Measurements from ENCODE around the gene PTN.

PTN gene

GRCh38 chr7:137304624-137305235 lies 38.8 kb downstream of the PTN start:
- Mint-ChIP-seq H3K27me3 (no peaks in the 10 kb centered on the region), H3K4me1 (ENCODE audit: low read depth in 2 of 2) (no peaks in the 10 kb centered on the region), H3K9me3 (peaks cover 0 to 7% of the 10 kb centered on the region in 2 donors), H3K27ac (no peak overlapping the region), H3K4me3 (no peak overlapping the region), H3K36me3 (ENCODE audit: insufficient read depth) (no peaks in the 10 kb centered on the region)
- DNase-seq, result no peak
- no peak for ATAC-seq (replicated peaks)

- Mint-ChIP-seq H3K27ac (no peak overlapping the region), H3K4me1 (ENCODE audit: low read depth in 2 of 2) (no peaks in the 10 kb centered on the region), H3K36me3 (ENCODE audit: insufficient read depth) (no peaks in the 10 kb centered on the region), H3K27me3 (no peaks in the 10 kb centered on the region), H3K9me3 (peaks cover 0 to 7% of the 10 kb centered on the region in 2 donors), H3K4me3 (no peak overlapping the region)
- ATAC-seq (replicated peaks), result no peak
- DNase-seq, result no peak
Observed at GRCh38 chr7:137304165-137304564, 39.4 kb downstream of the PTN start.

- Mint-ChIP-seq H3K9me3 (peaks cover 6 to 15% of the 10 kb centered on the region in 2 donors), H3K27ac (no peak overlapping the region), H3K4me3 (no peak overlapping the region), H3K36me3 (ENCODE audit: insufficient read depth) (no peaks in the 10 kb centered on the region), H3K4me1 (ENCODE audit: low read depth in 2 of 2) (no peaks in the 10 kb centered on the region), H3K27me3 (no peaks in the 10 kb centered on the region)
- DNase-seq (no peak), ATAC-seq (replicated peaks) (no peak)
Observed at GRCh38 chr7:137302081-137302480, 41.5 kb downstream of the PTN start.

GRCh38 chr7:137298464-137298794 lies 45.1 kb downstream of the PTN start:
- no peak for ATAC-seq (replicated peaks)

GRCh38 chr7:137297551-137298463 lies 45.7 kb downstream of the PTN start:
- no peak for ATAC-seq (replicated peaks)
- no peak overlapping the region for H3K27ac Mint-ChIP-seq
- peaks cover 7 to 13% of the 10 kb centered on the region in 2 donors for H3K9me3 Mint-ChIP-seq
- no peaks in the 10 kb centered on the region for H3K27me3 Mint-ChIP-seq
- no peaks in the 10 kb centered on the region for H3K4me1 Mint-ChIP-seq (ENCODE audit: low read depth in 2 of 2)
- H3K4me3 Mint-ChIP-seq, result no peak overlapping the region
- no peak for DNase-seq
- H3K36me3 Mint-ChIP-seq (ENCODE audit: insufficient read depth), result no peaks in the 10 kb centered on the region

More at GRCh38 chr7:137298464-137298794, 45.1 kb downstream of the PTN start:
- no peak for DNase-seq
- peaks cover 7 to 13% of the 10 kb centered on the region in 2 donors for H3K9me3 Mint-ChIP-seq
- no peaks in the 10 kb centered on the region for H3K4me1 Mint-ChIP-seq (ENCODE audit: low read depth in 2 of 2)
- H3K36me3 Mint-ChIP-seq (ENCODE audit: insufficient read depth), result no peaks in the 10 kb centered on the region
- H3K4me3 Mint-ChIP-seq, result no peak overlapping the region
- no peak overlapping the region for H3K27ac Mint-ChIP-seq
- H3K27me3 Mint-ChIP-seq, result no peaks in the 10 kb centered on the region

GRCh38 chr7:137296576-137296975 lies 47.0 kb downstream of the PTN start:
- H3K9me3 Mint-ChIP-seq, result peaks cover 14 to 15% of the 10 kb centered on the region in 2 donors
- no peak overlapping the region for H3K27ac Mint-ChIP-seq
- H3K27me3 Mint-ChIP-seq, result no peaks in the 10 kb centered on the region
- no peaks in the 10 kb centered on the region for H3K36me3 Mint-ChIP-seq (ENCODE audit: insufficient read depth)
- ATAC-seq (replicated peaks), result no peak
- no peak overlapping the region for H3K4me3 Mint-ChIP-seq
- DNase-seq, result no peak
- no peaks in the 10 kb centered on the region for H3K4me1 Mint-ChIP-seq (ENCODE audit: low read depth in 2 of 2)

GRCh38 chr7:137295739-137296324 lies 47.7 kb downstream of the PTN start:
- no peaks in the 10 kb centered on the region for H3K27me3 Mint-ChIP-seq
- ATAC-seq (replicated peaks) (no peak), DNase-seq (no peak)
- H3K27ac Mint-ChIP-seq, result no peak overlapping the region
- H3K9me3 Mint-ChIP-seq, result peaks cover 12 to 14% of the 10 kb centered on the region in 2 donors
- no peaks in the 10 kb centered on the region for H3K4me1 Mint-ChIP-seq (ENCODE audit: low read depth in 2 of 2)
- H3K36me3 Mint-ChIP-seq (ENCODE audit: insufficient read depth), result no peaks in the 10 kb centered on the region
- H3K4me3 Mint-ChIP-seq, result no peak overlapping the region

- peaks cover 8 to 16% of the 10 kb centered on the region in 2 donors for H3K9me3 Mint-ChIP-seq
- H3K4me1 Mint-ChIP-seq (ENCODE audit: low read depth in 2 of 2), result no peaks in the 10 kb centered on the region
Observed at GRCh38 chr7:137289101-137289500, 54.4 kb downstream of the PTN start.

GRCh38 chr7:137287651-137288258 lies 55.8 kb downstream of the PTN start:
- DNase-seq (no peak), ATAC-seq (replicated peaks) (no peak)
- Mint-ChIP-seq H3K4me3 (no peak overlapping the region), H3K27ac (no peak overlapping the region), H3K9me3 (peaks cover 8 to 16% of the 10 kb centered on the region in 2 donors), H3K4me1 (ENCODE audit: low read depth in 2 of 2) (no peaks in the 10 kb centered on the region), H3K36me3 (ENCODE audit: insufficient read depth) (no peaks in the 10 kb centered on the region), H3K27me3 (no peaks in the 10 kb centered on the region)

More at GRCh38 chr7:137289101-137289500, 54.4 kb downstream of the PTN start:
- Mint-ChIP-seq H3K27ac (no peak overlapping the region), H3K36me3 (ENCODE audit: insufficient read depth) (no peaks in the 10 kb centered on the region), H3K27me3 (no peaks in the 10 kb centered on the region), H3K4me3 (no peak overlapping the region)
- ATAC-seq (replicated peaks) (no peak), DNase-seq (no peak)

- no peaks in the 10 kb centered on the region for H3K4me1 Mint-ChIP-seq (ENCODE audit: low read depth in 2 of 2)
- peaks cover 0 to 6% of the 10 kb centered on the region in 2 donors for H3K9me3 Mint-ChIP-seq
- no peak for ATAC-seq (replicated peaks)
- H3K4me3 Mint-ChIP-seq, result no peak overlapping the region
- H3K27me3 Mint-ChIP-seq, result no peaks in the 10 kb centered on the region
- DNase-seq, result no peak
- peaks cover 3% of the 10 kb centered on the region for H3K36me3 Mint-ChIP-seq (ENCODE audit: insufficient read depth)
- H3K27ac Mint-ChIP-seq, result no peak overlapping the region
Observed at GRCh38 chr7:137283153-137283552, 60.4 kb downstream of the PTN start.

GRCh38 chr7:137282043-137282442 lies 61.5 kb downstream of the PTN start:
- Mint-ChIP-seq H3K4me3 (no peak overlapping the region), H3K27ac (no peak overlapping the region), H3K4me1 (ENCODE audit: low read depth in 2 of 2) (no peaks in the 10 kb centered on the region), H3K36me3 (ENCODE audit: insufficient read depth) (peaks cover 3% of the 10 kb centered on the region), H3K27me3 (no peaks in the 10 kb centered on the region), H3K9me3 (peaks cover 0 to 5% of the 10 kb centered on the region in 2 donors)
- DNase-seq, result no peak
- ATAC-seq (replicated peaks), result no peak

GRCh38 chr7:137276189-137276588 lies 67.3 kb downstream of the PTN start:
- Mint-ChIP-seq H3K4me1 (ENCODE audit: low read depth in 2 of 2) (no peaks in the 10 kb centered on the region), H3K36me3 (ENCODE audit: insufficient read depth) (peaks cover 3% of the 10 kb centered on the region), H3K27ac (no peak overlapping the region), H3K9me3 (peaks cover 0 to 3% of the 10 kb centered on the region in 2 donors), H3K4me3 (no peak overlapping the region), H3K27me3 (no peaks in the 10 kb centered on the region)
- DNase-seq (no peak), ATAC-seq (replicated peaks) (no peak)

- Mint-ChIP-seq H3K9me3 (peaks cover 6 to 8% of the 10 kb centered on the region in 2 donors), H3K27ac (no peak overlapping the region), H3K4me1 (ENCODE audit: low read depth in 2 of 2) (no peaks in the 10 kb centered on the region), H3K4me3 (no peak overlapping the region), H3K27me3 (no peaks in the 10 kb centered on the region), H3K36me3 (ENCODE audit: insufficient read depth) (no peaks in the 10 kb centered on the region)
- DNase-seq (no peak), ATAC-seq (replicated peaks) (no peak)
Observed at GRCh38 chr7:137272249-137272648, 71.3 kb downstream of the PTN start.
